ENCODE results near the gene SNAI3. TPM values are rescaled to one million over a fixed set of nuclear protein-coding genes. Genes with fewer than 3 reads are reported as not detected.

Gene SNAI3
- total RNA-seq, 1 experiment from 2014 or later, result 0.54 TPM

DNA sequence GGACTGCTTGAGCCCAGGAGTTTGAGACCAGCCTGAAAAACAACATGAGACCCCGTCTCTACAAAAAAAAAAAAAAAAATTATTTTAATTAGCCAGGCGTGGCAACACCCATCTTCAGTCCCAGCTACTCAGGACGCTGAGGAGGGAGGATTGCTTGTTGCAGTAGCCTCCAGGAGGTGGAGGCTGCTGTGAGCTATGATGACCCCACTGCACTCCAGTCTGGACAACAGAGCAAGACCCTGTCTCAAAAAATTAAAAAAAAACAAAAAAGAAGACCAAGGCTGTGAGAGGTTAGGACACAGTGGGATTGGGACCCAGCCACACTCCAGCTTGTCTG is 1.3 kb upstream of the SNAI3 start:
- peaks cover 14% of the 10 kb centered on the region for H3K4me1 Mint-ChIP-seq (ENCODE audit: low read depth, unreplicated experiment)
- no peak for DNase-seq
- TF ChIP-seq, protein P1, sequence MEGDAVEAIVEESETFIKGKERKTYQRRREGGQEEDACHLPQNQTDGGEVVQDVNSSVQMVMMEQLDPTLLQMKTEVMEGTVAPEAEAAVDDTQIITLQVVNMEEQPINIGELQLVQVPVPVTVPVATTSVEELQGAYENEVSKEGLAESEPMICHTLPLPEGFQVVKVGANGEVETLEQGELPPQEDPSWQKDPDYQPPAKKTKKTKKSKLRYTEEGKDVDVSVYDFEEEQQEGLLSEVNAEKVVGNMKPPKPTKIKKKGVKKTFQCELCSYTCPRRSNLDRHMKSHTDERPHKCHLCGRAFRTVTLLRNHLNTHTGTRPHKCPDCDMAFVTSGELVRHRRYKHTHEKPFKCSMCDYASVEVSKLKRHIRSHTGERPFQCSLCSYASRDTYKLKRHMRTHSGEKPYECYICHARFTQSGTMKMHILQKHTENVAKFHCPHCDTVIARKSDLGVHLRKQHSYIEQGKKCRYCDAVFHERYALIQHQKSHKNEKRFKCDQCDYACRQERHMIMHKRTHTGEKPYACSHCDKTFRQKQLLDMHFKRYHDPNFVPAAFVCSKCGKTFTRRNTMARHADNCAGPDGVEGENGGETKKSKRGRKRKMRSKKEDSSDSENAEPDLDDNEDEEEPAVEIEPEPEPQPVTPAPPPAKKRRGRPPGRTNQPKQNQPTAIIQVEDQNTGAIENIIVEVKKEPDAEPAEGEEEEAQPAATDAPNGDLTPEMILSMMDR (IDR thresholded peaks at IDR 0.05; ENCODE audit: unreplicated experiment), result no peak
- no TSS peak for BruUV-seq (replicated peaks)
- H3K27me3 Mint-ChIP-seq (ENCODE audit: unreplicated experiment), result peaks cover 58% of the 10 kb centered on the region
- no peaks in the 10 kb centered on the region for H3K9me3 Mint-ChIP-seq (ENCODE audit: low read depth, unreplicated experiment)
- intact Hi-C loops (cut with micrococcal nuclease; ENCODE audit: unreplicated experiment), result no loop called here
- H3K27ac Mint-ChIP-seq (ENCODE audit: unreplicated experiment), result no peak overlapping the region
- H3K36me3 Mint-ChIP-seq (ENCODE audit: insufficient read depth, unreplicated experiment), result peaks cover 18% of the 10 kb centered on the region
- H3K4me3 Mint-ChIP-seq (ENCODE audit: low read depth, unreplicated experiment), result no peak overlapping the region
- CTCF ChIA-PET, result interaction anchor here (0.7 kb wide), 1 partner anchor 67 kb away, joined by 5 read pairs; no protein-coding TSS in a partner anchor

DNA sequence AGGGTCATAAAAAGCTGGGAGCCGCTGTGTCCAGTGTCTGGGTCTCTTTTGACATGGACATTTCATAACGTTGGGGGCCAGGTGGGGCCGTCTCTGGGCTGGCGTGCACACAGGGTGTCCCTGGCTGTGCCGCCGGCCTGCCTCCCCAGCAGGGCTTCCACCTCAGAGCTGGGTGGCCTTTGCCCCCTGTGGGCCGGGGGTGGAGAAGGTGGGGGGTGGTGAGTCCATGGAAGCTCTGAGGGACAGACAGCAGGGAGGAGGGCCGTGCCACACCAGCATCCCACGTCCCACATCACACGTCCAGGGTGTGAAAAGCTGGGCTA is 908 bp upstream of the SNAI3 start:
- H3K9me3 Mint-ChIP-seq (ENCODE audit: low read depth, unreplicated experiment), result no peaks in the 10 kb centered on the region
- peaks cover 18% of the 10 kb centered on the region for H3K36me3 Mint-ChIP-seq (ENCODE audit: insufficient read depth, unreplicated experiment)
- H3K4me3 Mint-ChIP-seq (ENCODE audit: low read depth, unreplicated experiment), result peak overlapping the region; percentile 76
- no peak for DNase-seq
- peaks cover 14% of the 10 kb centered on the region for H3K4me1 Mint-ChIP-seq (ENCODE audit: low read depth, unreplicated experiment)
- intact Hi-C loops (cut with micrococcal nuclease; ENCODE audit: unreplicated experiment), result no loop called here
- H3K27ac Mint-ChIP-seq (ENCODE audit: unreplicated experiment), result no peak overlapping the region
- CTCF ChIA-PET, result no interaction called here
- TF ChIP-seq, protein P1 (IDR thresholded peaks at IDR 0.05; ENCODE audit: unreplicated experiment), result no peak
- BruUV-seq (replicated peaks), result no TSS peak
- H3K27me3 Mint-ChIP-seq (ENCODE audit: unreplicated experiment), result peaks cover 63% of the 10 kb centered on the region

- H3K4me3 Mint-ChIP-seq (ENCODE audit: low read depth, unreplicated experiment), result peak overlapping the region; percentile 76
- intact Hi-C loops (cut with micrococcal nuclease; ENCODE audit: unreplicated experiment), result no loop called here
- TF ChIP-seq, protein P1 (IDR thresholded peaks at IDR 0.05; ENCODE audit: unreplicated experiment), result no peak
- no peak for DNase-seq
- no TSS peak for BruUV-seq (replicated peaks)
- H3K27ac Mint-ChIP-seq (ENCODE audit: unreplicated experiment), result no peak overlapping the region
- peaks cover 68% of the 10 kb centered on the region for H3K27me3 Mint-ChIP-seq (ENCODE audit: unreplicated experiment)
- peaks cover 22% of the 10 kb centered on the region for H3K36me3 Mint-ChIP-seq (ENCODE audit: insufficient read depth, unreplicated experiment)
- no peaks in the 10 kb centered on the region for H3K9me3 Mint-ChIP-seq (ENCODE audit: low read depth, unreplicated experiment)
- H3K4me1 Mint-ChIP-seq (ENCODE audit: low read depth, unreplicated experiment), result peaks cover 18% of the 10 kb centered on the region
- CTCF ChIA-PET, result interaction anchor here (1.3 kb wide), 1 partner anchor 14 kb away, joined by 3 read pairs; no protein-coding TSS in a partner anchor
Observed at GRCh38 chr16:88686062-88686438, 257 bp downstream of the SNAI3 start.

DNA sequence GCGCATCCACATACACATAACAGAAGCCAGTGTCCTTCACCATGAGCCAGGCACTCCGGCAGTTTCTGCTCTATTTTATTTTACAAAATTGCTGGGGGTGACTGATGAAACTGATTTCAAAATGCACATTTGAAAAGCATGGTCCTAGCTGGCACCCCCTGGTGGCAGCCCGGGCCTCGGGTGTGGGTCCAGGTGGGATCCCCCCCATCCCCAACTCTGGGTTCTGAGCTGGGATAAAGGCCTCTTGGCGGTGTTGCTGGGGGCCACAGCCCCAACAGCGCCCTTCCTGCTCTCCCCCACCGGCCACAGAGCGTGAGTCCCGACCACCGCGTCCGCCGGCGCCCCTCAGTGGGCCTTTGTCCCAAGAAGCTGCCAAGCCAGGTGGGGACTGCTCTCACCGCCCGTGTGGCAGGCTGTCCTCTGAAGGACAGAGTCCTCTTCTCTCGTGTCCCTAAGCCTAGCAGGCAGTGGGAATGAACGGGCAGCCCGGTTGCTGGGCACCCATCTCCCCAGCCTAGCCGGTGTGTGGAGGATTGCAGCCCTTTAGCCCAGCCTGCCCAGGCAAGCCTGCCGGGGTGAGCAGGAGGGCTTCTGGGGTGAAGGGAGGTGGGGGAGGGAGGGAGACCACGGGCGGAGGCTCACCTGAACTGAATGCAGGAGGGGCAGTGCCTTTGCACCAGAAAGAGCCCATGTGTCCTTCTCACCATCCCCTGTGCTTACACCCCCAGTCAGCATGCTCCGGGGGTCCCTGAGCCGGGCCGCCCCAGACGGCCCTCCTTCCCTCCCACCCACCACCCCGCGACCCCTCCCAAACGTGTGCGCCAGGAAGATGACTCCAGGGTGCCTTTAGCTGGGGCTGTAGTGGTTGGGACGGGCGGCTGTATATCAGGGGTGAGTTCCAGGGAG is 898 bp downstream of the SNAI3 start:
- BruUV-seq (replicated peaks), result no TSS peak
- H3K4me3 Mint-ChIP-seq (ENCODE audit: low read depth, unreplicated experiment), result peak overlapping the region; percentile 76
- peaks cover 66% of the 10 kb centered on the region for H3K27me3 Mint-ChIP-seq (ENCODE audit: unreplicated experiment)
- peaks cover 25% of the 10 kb centered on the region for H3K36me3 Mint-ChIP-seq (ENCODE audit: insufficient read depth, unreplicated experiment)
- intact Hi-C loops (cut with micrococcal nuclease; ENCODE audit: unreplicated experiment), result no loop called here
- peaks cover 21% of the 10 kb centered on the region for H3K4me1 Mint-ChIP-seq (ENCODE audit: low read depth, unreplicated experiment)
- no peak overlapping the region for H3K27ac Mint-ChIP-seq (ENCODE audit: unreplicated experiment)
- H3K9me3 Mint-ChIP-seq (ENCODE audit: low read depth, unreplicated experiment), result no peaks in the 10 kb centered on the region
- TF ChIP-seq, protein P1 (IDR thresholded peaks at IDR 0.05; ENCODE audit: unreplicated experiment), result peak; percentile 76
- CTCF ChIA-PET, result interaction anchor here (1.3 kb wide), 1 partner anchor 13 kb away, joined by 3 read pairs; no protein-coding TSS in a partner anchor
- peak; percentile 68 for DNase-seq
